ENCODE data around the gene ROR2.
A peak's percentile ranks its signal among the peaks of the same experiment; 100 is the strongest.

The ROR2 gene

GRCh38 chr9:91873637-91874051 is 76.4 kb downstream of the ROR2 start:
- DNase-seq (ENCODE audit: low read depth), result no peak

DNA sequence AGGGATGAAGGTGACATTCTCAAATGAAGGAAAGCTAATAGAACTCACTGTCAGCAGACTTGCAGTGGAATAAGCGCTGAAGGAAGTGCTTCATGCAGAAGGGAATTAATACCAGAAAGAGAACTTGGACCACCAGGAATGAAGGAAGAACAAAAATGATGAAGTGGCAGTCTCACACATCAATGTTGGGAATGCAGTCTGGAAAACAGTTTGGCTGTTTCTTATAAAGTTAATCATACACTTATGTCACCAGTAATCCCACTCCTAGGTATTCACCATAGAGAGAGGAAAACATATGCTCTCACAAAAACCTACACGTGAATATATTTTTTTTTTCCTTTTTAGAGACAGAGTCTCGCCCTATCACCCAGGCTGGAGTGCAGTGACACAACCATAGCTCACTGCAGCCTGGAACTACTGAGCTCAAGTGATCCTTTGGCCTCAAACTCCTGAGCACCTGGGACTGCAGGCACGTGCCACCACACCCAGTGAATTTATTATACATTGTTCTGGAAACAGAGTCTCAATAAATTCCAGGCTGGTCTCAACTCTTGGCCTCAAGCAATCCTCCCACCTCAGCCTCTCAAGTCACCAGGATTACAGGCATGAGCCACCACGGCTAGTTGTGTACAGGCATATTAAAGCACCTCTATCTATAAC is 81.2 kb downstream of the ROR2 start:
- no peak for DNase-seq (ENCODE audit: low read depth)

DNA sequence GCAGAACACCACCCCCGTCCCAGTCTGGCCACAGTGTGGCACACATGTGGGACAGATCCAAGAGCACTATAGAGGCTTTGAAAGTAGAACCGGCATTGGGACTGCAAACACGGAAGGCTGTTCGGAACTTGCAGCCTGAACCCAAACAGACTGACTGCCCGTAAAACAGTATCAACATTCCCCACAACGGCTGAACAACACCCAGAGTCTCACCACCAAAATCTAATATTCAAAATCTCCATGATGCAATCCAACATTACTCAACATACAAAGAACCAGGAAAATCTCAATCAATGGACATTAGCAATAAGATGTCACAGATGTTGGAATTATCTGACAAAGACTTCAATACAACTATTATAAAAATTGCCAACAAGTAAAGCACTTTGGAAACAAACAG is 82.3 kb downstream of the ROR2 start:
- DNase-seq (ENCODE audit: low read depth), result no peak

DNA sequence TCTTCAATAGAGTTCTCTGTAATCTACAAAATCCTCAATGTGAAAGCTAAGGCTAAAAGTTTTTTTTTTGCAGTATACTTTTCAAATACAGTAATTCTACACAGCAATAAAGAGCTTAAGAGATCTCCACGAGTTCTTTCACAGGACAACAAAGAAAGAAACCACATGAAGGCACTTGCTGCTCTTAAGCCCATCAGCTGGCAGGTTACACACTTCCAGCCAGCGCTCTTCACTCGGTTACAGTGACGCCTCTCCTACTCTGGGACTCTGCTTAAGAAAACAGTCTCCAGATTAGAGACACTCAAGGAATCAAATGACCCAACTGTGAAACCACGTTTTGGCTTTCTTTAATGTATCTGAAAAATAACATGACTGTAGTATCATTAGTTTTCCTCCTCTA is 85.0 kb downstream of the ROR2 start:
- DNase-seq (ENCODE audit: low read depth), result no peak

DNA sequence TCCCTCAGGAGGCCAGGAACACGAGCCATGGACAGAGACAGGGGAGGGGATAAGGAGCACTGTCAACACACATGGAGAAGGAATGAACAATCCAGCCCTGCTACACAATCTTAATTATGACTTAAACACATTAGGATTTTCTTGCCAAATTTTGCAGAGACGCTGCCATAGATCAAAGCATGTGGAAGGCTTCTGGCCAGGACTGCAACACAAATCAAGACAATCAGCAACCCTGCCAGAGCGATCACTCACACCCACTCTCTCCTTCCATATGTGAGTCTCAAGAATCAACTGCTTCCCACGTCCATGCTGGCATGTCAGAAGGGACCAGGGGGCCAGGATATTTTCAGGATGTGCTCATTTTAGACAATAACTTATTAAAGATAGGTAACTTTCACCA is 85.6 kb downstream of the ROR2 start:
- DNase-seq (ENCODE audit: low read depth), result no peak

DNA sequence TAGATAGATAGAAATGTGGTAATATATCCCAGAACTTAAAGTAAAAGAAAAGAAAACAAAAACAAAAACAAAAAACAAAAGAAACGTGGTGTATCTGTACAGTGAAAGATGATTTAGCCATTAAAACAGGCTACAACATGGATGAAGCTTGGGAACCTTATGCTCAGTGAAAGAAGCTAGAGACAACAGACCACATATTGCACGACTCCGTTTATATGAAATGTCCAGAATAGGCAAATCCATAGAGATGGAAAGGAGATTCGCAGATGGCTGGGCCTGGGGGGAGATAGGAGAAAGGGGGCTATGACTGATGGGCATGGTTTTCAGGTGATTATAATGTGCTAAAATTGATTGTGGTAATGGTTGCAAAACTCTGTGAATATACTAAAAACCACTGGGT is 86.6 kb downstream of the ROR2 start:
- DNase-seq (ENCODE audit: low read depth), result no peak

GRCh38 chr9:91858213-91859030 is 91.6 kb downstream of the ROR2 start:
- DNase-seq (ENCODE audit: low read depth), result no peak

- DNase-seq (ENCODE audit: low read depth), result no peak
Observed at GRCh38 chr9:91857291-91858212, 92.5 kb downstream of the ROR2 start.

DNA sequence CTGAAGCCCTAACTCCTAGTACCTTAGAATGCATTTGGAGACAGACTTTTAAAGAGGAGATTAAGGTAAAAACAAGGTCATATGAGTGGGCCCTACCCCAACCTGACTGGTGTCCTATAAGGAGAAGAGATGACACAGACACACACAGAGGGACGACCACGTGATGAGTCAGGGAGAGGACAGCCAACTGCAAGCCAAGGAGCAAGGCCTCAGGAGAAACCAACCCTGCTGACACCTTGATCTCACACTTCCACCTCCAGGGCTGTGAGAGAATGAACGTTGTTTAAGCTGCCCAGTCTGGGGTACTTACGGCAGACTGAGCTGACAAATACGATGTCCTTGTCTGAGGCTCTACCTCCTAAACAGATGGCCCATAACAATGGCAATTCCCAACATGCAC is 93.6 kb downstream of the ROR2 start:
- no peak for DNase-seq (ENCODE audit: low read depth)

- no peak for DNase-seq (ENCODE audit: low read depth)
Observed at GRCh38 chr9:91855196-91855595, 94.8 kb downstream of the ROR2 start.

GRCh38 chr9:91852801-91853347 is 97.2 kb downstream of the ROR2 start:
- DNase-seq (ENCODE audit: low read depth), result no peak

GRCh38 chr9:91849694-91850093 is 100.3 kb downstream of the ROR2 start:
- no peak for DNase-seq (ENCODE audit: low read depth)

- no peak for DNase-seq (ENCODE audit: low read depth)
Observed at GRCh38 chr9:91848146-91848545, 101.9 kb downstream of the ROR2 start.

DNA sequence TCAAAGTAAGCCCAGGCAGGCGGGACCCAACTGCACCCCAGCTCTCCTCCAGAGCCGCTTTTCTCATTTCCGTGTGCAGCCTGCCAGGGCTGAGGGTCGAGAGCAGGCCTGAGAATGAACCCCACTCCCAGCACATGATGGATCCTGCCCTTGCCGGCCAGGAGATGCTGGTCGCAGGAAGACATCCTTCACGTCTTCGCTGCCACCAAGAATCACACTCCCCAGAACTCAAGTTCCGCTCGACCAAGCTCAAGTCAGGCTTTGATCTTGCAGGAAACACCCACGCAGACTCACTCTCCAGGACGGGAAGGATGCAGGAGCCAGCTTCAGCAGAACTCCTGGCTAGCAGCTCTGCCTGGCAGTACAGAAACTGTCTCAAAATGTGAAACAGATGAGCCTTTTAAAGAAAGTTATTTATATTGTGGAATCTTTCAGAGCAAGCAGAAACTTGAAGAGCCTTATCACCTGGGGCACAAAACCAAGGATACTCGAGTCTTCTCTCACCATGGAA is 102.4 kb downstream of the ROR2 start:
- peak; percentile 21 for DNase-seq (ENCODE audit: low read depth)

DNA sequence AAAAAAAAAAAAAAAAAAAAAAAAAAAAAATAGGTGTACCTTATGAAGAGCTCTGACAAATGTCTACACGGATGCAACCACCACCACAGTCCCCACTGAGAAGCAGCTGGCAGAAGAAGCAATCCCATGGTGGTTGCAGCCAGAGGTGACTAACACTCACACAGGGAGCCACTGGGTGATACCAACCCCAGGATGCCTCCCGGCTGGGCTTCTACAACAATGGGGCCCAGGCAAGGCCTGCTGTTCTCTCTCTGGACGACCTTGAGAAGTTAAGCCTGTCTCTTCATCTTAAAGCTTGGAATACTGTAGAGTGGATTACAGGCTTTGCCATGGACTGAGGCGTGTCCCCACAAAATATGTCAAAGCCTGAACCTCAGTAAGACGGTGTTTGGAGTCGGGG is 104.1 kb downstream of the ROR2 start:
- no peak for DNase-seq (ENCODE audit: low read depth)

- DNase-seq (ENCODE audit: low read depth), result no peak
Observed at GRCh38 chr9:91844701-91845291, 105.2 kb downstream of the ROR2 start.

- DNase-seq (ENCODE audit: low read depth), result no peak
Observed at GRCh38 chr9:91844190-91844589, 105.8 kb downstream of the ROR2 start.

- DNase-seq (ENCODE audit: low read depth), result no peak
Observed at GRCh38 chr9:91843623-91844148, 106.3 kb downstream of the ROR2 start.

DNA sequence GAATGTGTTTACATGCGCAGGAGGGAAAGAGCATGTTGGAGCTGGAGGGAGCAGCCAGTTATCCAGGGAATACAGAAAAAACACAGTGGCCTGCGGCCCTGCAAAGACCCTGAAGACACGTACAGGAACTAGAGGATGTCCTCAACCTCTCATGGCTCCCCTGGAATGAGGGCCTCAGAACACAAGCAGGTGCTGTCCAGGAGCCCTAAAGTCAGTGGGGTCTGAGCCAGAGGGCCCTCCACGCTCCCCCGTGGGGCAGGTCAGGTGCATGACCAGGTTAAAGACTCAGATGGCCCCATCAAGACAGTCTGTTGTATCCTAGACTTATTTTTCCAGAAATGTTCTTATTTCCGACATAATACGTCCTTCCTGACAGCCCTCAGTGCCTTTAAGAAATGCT is 106.9 kb downstream of the ROR2 start:
- no peak for DNase-seq (ENCODE audit: low read depth)

- DNase-seq (ENCODE audit: low read depth), result no peak
Observed at GRCh38 chr9:91842358-91843049, 107.5 kb downstream of the ROR2 start.

- no peak for DNase-seq (ENCODE audit: low read depth)
Observed at GRCh38 chr9:91841591-91841990, 108.4 kb downstream of the ROR2 start.
